Raji (cell line): Measurements from ENCODE around the gene POU4F3.

Experiments
- POLR2A ChIP-seq: IDR thresholded peaks from 2 replicates; pipeline ENCODE4 v1.6.1; 2011; ENCODE audit warnings: low read depth, low read length, control low read depth; ENCODE audit not compliant: insufficient read depth

POU4F3 gene

DNA sequence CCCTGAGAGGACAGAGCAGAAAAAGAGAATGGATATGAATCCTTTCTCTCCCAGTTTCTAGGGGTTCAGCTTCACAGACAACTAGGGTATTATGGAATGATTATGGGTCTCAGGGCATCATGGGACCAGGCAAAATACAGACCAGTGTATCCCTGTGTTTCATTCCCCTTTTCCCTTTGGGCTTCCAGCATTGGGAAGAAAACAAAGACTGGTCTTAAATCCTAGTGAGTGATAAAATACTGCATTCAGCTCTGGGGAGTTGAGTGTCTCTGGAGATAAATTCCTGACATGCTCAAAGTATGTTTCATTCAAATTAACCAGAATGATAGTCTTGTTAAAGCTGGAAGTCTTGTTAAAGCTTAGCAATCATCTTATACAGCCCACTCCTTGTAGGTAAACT, 2.4 kb upstream of the POU4F3 start:
- no peak for TF ChIP-seq POLR2A

DNA sequence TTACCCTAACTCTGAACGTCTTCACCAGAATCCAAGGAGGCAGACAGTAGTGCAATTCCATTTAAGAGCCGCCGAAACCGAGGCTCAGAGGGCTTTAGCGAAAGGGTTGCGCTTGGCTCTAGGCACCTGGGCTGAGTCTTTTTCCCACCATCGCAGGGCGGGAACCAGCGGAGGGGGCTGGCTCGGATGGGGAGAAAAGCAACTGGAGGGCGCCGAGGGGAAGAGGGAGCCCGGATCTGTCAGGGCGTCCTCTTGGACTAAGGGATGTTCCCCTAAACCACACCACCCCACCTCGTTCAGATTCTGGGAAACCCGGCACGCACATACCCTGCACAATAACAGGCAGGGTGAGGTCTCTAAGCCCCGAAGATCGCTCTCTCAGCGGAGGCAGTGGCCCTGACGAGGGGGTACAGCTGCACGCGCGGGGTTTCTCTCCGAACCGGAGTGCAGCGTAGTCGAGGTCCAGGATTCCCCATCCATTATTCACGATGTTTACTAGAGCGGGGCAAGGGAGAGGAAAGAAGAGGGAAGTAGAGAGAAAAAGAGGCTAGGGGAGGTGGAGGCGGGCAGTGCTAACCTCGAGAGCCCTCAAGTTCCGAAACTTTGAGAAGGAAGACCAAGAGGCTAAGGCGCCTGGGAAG, 1.3 kb upstream of the POU4F3 start:
- TF ChIP-seq POLR2A, result no peak

DNA sequence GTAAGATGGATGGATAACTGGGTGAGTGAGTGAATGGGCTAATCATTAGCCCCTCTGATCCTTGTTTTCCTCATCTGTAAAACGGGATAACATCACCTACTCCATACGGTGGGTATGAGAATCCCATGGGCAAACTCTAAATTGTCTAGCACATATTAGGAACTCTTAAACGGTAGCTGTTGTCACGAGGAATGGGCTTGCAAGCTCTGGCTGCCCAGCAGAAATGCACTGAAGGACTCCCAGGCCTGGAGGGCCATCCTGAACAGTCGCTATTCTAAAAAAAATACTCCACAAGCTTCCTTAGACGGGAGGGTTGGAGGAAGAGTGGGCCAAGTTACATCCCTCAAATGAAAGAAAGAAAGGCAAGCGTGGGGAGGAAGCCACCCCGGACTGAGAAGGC, 711 bp upstream of the POU4F3 start:
- TF ChIP-seq POLR2A, result no peak

DNA sequence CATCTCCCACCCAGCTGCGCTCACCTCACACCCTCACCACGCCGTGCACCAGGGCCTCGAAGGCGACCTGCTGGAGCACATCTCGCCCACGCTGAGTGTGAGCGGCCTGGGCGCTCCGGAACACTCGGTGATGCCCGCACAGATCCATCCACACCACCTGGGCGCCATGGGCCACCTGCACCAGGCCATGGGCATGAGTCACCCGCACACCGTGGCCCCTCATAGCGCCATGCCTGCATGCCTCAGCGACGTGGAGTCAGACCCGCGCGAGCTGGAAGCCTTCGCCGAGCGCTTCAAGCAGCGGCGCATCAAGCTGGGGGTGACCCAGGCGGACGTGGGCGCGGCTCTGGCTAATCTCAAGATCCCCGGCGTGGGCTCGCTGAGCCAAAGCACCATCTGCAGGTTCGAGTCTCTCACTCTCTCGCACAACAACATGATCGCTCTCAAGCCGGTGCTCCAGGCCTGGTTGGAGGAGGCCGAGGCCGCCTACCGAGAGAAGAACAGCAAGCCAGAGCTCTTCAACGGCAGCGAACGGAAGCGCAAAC, 1.1 kb downstream of the POU4F3 start:
- no peak for TF ChIP-seq POLR2A

DNA sequence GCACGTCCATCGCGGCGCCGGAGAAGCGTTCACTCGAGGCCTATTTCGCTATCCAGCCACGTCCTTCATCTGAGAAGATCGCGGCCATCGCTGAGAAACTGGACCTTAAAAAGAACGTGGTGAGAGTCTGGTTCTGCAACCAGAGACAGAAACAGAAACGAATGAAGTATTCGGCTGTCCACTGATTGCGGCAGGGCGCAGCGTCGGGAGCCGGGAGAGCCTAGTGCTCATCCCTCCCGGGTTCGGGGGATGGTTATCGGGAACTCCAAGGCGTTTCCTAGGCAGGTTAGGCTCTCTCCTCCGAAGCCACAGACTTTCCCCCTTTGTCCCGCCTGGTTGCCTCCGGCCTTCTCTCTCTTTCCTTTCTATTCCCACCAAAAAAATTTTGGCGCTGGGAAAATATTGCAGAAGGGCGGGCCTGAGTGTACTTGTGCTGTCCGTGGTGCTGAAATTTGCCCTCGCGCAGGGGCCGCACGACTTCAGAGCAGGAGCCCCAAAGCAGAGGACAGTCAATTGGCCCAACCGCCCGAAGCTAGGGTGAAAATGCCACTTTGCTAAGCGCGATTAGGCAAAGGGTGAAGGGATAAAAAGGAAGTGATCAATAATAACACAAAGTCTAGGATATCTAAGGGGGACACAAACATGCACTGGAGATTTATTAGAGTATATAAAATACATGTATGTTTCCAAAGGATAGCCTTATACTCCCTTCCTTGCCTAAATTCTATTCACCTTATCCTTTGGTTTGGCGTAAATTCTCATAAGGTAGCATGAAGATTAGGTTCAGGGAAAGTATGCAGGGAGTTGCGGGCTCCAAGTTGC, 1.8 kb downstream of the POU4F3 start:
- TF ChIP-seq POLR2A, result no peak

DNA sequence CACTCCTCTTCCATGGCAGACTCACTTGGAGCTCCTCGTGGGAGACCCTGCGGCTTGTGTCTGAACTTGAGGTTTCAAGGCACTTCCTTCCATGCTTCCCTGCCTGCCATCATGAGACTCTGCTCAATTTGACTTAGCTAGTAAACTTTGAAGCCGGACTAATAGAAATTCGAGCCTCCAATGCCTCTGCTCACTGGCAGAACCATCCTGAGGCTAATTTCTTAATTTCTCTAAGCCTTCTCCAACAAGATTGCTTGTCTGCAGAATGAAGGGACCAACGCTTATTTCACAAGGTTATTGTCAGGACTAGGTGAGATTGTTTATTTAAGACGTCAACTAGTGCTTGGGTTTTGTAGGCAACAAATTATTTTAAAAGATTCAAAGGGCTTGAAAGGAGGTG, 3.2 kb downstream of the POU4F3 start:
- TF ChIP-seq POLR2A, result no peak

DNA sequence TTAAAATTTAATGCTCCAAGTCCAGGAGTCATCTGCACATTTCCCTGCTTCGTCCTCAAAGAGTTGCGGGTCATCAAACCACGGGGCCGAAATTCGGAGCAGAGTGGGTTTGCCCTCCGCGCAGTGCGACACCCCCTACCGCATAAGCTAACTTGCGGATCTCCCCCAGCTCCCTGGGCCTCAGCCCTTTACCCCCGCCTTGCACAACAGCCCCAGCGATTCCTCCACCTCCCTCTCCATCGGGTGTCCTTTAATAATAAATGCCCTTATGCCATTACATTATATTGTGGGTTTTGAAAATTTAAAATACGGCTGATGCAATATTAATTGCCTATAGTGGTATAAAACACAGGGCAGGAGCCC, 3.9 kb downstream of the POU4F3 start:
- no peak for TF ChIP-seq POLR2A

DNA sequence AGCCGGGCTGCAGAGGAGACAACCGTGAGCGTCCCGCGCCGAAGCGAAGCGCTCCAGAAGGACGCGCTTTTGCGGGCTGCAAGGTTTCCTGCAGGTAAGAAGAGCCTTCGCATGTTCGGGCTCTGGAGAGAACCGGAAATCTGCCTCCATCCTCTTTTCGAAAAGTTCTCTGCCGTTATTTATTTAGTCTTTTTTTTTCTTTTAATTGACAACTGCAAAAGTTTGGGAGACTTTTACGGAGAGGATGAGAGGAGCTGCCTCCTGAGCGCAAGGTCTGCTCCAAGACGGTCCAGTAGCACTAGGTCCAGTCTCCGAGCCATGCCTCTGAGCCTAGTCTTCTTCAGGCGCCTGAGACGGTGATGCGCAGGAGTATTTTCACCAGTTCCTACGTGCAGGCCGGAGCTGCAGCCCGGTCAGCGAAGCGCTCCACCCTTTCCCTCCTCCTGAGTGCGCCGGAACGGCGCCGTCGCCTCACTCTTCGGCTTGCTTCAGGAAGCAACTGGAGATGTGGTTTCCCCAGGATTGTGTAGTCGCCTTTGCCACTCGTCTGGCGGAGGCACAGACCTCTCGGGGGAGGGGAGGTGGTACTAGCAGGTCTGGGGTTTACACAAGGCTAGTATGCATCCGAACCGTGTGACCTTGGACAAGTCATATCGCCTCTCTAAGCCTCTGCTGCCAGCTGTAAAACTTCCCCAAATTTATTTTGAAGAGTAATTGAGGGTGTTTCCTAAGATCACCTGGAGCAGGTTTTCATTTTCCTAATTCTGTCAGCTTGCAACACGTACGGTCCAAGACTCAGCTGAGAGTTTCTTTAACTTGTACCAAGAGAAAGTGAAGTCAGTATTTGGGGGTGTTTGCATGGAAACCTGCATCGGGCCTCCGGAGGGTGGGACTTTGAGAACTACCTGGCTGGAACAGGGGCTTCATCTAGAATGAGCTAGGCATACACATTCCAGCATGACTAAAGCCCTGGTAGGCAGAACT, 4.5 kb downstream of the POU4F3 start:
- no peak for TF ChIP-seq POLR2A

DNA sequence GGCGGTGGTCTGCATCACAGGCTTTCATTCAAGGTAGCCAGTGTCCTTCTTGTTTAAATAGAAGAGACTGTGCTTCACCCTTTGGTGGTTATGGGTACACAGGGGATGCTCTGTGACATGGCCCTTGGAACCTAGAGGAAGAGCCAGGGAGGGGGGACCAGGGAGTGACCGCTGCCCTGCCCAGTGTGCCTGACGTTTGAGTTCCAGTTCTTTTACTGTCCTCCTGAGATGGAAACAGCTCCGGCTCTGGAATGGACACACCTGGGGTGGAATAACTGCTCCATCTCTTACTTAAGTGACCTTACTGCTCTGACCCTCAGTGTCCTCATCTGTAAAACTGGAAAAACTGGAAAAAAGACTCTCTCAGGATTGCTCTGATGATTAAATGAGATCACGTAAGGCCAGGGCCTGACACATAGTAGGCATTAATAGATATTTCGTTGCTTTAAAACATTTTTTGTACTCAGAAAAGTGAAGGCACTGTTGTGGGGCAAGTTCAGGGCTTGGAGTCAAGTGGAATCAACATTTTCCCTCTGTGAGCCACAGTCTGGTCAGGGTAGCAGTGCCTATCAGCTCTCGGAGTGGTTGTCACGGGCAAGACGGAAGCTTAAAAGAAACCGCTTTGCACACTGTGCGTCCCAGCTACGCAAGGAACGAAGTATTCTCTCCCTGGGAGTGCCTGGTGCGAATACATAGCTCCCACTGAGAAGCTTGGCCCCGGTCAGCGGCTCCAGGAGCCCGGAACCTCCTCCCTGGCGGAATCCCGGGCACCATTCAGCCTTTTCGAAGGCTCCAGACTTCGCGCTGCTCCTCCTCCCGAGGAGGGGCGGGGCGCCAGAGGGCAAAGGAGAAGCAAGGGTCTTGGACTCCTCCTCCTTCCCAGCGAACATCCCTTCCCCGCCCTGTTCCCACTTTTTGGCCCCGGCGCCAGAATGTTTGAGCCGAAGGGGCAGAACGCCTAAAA, 5.8 kb downstream of the POU4F3 start:
- TF ChIP-seq POLR2A, result no peak

DNA sequence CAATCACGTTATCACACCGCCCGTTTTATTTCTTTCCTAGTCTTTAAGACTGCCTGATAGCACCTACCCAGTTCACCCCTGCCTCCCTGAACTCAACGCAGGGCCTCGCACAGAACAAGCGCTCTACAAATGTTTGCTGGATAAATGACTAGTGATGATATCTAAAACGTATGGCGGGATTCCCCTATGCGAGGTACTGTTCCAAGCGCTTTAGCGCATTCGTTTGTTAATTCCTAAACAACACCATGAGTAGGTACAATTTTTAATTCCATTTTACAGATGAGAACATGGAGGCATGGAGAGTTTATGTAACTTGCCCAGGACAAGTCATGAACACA, 6.6 kb downstream of the POU4F3 start:
- no peak for TF ChIP-seq POLR2A

DNA sequence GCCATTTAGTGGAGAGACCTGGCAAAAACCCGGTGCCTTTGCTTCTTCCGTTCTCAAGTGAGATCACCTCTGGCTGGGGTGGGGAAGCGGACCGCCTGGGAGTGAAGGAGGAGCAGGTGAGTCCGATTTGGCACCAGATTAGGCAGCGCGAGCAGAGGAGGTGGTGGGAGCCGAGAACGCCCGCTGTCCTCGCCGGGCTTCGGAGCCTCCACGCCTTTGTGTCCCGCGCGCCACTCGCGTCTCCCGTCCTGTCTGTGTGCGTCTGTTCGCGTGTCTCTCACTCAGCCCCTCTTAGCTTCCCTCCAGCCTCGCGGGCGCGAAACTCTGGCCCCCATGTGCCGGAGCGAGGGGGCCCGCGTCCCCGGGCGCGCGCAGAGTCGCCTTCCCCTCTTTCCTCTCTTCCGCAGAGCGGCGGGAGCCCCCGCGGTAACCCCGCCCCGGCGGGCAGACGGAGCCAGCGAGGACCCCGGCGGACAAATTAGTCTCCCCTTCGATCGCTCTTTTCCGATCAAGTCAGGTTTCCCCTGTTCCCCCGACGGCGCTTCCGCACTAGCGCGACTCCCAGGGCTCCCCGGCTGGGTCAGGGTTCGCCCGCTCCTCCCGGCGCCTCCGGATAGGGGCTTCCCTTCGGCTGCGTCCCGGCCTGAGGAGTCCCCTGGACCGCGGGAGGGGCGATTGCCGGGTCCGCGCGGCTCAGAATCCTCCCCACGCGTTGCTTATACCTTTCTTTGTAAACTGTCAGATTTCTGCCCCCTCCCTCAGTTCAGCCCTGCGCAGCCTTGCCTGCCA, 7.1 kb downstream of the POU4F3 start:
- no peak for TF ChIP-seq POLR2A

DNA sequence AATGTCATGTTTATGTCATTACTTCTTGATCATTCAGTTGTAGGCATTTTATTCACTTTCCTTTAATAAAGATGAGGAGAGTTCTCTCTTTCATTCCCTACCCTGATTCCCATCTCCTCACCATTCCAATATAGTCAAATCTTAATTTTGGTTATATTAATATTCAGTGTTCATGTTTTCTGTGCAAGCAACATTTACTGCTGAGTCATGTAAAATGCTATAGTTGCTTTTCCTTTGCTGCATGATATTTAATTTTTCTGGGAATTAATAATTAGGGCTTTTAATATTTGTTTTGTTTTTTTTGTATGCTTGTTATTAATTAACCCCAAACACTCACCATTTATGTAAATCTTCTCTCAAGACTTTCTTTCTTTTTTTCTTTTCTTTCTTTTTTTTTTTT, 18.5 kb downstream of the POU4F3 start:
- TF ChIP-seq POLR2A, result no peak

DNA sequence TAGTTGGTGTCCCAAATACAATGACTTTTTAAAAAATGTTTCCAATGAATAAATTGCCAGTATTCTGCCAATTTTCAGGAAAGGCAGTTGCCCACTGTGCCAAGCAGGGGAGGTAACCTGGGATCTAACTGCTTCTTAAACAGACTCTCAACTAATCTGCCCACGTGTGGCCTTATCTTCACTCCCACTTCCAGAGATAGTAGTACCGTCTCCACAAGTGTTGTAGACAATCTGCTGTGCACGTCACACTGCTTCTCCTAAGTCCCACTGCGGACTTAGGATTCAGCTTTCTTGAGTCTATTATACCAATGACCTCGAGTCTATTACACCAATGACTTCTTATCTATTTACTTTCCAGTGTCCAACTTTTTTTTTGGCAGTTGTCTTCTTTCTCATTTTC, 21.2 kb downstream of the POU4F3 start:
- TF ChIP-seq POLR2A, result no peak

DNA sequence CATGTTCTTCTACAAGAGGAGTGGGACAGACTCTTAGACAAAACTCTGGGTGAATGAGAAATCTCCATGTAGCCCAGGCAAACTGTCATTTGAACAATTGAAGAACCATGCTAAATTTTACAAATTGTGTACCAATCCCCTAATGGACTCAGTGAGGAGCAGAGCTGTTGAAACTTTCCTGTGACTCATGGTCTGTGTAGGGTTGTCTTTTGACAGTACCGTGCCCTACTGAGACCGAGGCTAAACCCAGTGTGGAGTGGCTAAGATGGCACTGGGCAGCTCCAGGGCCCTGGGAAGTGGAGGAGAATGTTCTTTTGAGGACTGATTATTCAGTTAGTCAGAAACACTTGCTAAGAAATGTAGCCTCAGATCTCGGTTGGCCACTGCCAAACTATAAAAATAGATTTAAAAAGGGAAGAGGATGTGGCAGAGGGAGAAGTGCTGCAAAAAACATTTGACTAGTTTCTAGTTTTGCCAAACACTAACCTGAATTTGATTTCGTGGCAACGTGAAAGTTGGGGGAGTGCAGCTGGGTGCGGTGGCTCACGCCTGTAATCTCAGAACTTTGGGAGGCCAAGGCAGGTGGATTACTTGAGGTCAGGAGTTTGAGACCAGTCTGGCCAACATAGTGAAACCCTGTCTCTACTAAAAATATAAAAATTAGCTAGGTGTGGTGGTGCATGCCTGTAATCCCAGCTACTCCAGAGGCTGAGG, 24.7 kb downstream of the POU4F3 start:
- TF ChIP-seq POLR2A, result no peak
